H9 (cell line): Measurements from ENCODE around the gene SLC31A2. TPM values are rescaled to one million over a fixed set of nuclear protein-coding genes. Genes with fewer than 3 reads are reported as not detected.

Source experiments
- DNase-seq: peaks from one replicate; pipeline ENCODE4 v3.0.0-alpha.2; 2017
- H2AFZ ChIP-seq: one replicate; pipeline ENCODE4 v1.6.1; 2013; ENCODE audit warnings: mild to moderate bottlenecking, low read length, control low read depth, moderate library complexity
- H2AK5ac ChIP-seq: 2 replicates; pipeline ENCODE4 v1.6.1; 2013; ENCODE audit warnings: low read length, control low read depth, mixed read lengths; ENCODE audit not compliant: insufficient read length
- H2BK120ac ChIP-seq: one replicate; pipeline ENCODE4 v1.6.1; 2013; ENCODE audit warnings: low read depth, mild to moderate bottlenecking, low read length, control low read depth, inconsistent platforms; ENCODE audit not compliant: poor library complexity, severe bottlenecking
- H2BK12ac ChIP-seq: 2 replicates; pipeline ENCODE4 v1.6.1; 2013; ENCODE audit warnings: low read length, control low read depth, mixed read lengths, low read depth; ENCODE audit not compliant: insufficient read length
- H2BK15ac ChIP-seq: 2 replicates; pipeline ENCODE4 v1.6.1; 2013; ENCODE audit warnings: low read depth, low read length, control low read depth
- H2BK20ac ChIP-seq: one replicate; pipeline ENCODE4 v1.6.1; 2013; ENCODE audit warnings: low read depth, mild to moderate bottlenecking, low read length, control low read depth, inconsistent platforms; ENCODE audit not compliant: poor library complexity, severe bottlenecking
- H2BK5ac ChIP-seq: 2 replicates; pipeline ENCODE4 v1.6.1; 2013; ENCODE audit warnings: low read length, control low read depth, mixed read lengths; ENCODE audit not compliant: insufficient read length
- H3K14ac ChIP-seq: 2 replicates; pipeline ENCODE4 v1.6.1; 2013; ENCODE audit warnings: low read length, control low read depth; ENCODE audit not compliant: insufficient read depth
- H3K18ac ChIP-seq: 2 replicates; pipeline ENCODE4 v1.6.1; 2013; ENCODE audit warnings: low read depth, mild to moderate bottlenecking, mixed read lengths, low read length, control low read depth; ENCODE audit not compliant: insufficient read length
- H3K23ac ChIP-seq: 2 replicates; pipeline ENCODE4 v1.6.1; 2013; ENCODE audit warnings: low read length, control low read depth, mixed read lengths, low read depth; ENCODE audit not compliant: insufficient read length
- H3K23me2 ChIP-seq: 2 replicates; pipeline ENCODE4 v1.6.1; 2013; ENCODE audit warnings: low read depth, mild to moderate bottlenecking, mixed read lengths, low read length, control low read depth; ENCODE audit not compliant: insufficient read length, poor library complexity, severe bottlenecking
- H3K27ac ChIP-seq: 2 replicates; pipeline ENCODE4 v1.5.1; 2013; ENCODE audit warnings: low read length, control low read depth, mixed read lengths, low read depth; ENCODE audit not compliant: insufficient read length
- H3K27me3 ChIP-seq: 2 replicates; pipeline ENCODE4 v1.6.1; 2013; ENCODE audit warnings: low read length, control low read depth, inconsistent platforms; ENCODE audit not compliant: insufficient read depth
- H3K4ac ChIP-seq: 2 replicates; pipeline ENCODE4 v1.6.1; 2013; ENCODE audit warnings: low read depth, mild to moderate bottlenecking, control low read depth, inconsistent platforms, low read length, moderate library complexity
- H3K4me1 ChIP-seq: 2 replicates; pipeline ENCODE4 v1.6.1; 2013; ENCODE audit warnings: low read length, control low read depth, inconsistent platforms; ENCODE audit not compliant: insufficient read depth
- H3K4me2 ChIP-seq: 2 replicates; pipeline ENCODE4 v1.6.1; 2013; ENCODE audit warnings: low read length, control low read depth, mixed read lengths; ENCODE audit not compliant: insufficient read length, insufficient read depth
- H3K56ac ChIP-seq: 2 replicates; pipeline ENCODE4 v1.6.1; 2013; ENCODE audit warnings: low read depth, mild to moderate bottlenecking, mixed read lengths, low read length, control low read depth; ENCODE audit not compliant: insufficient read length
- H3K79me1 ChIP-seq: 2 replicates; pipeline ENCODE4 v1.6.1; 2013; ENCODE audit warnings: low read depth, mild to moderate bottlenecking, moderate library complexity, low read length, control low read depth, inconsistent platforms; ENCODE audit not compliant: insufficient read depth, poor library complexity, severe bottlenecking
- H3K79me2 ChIP-seq: 2 replicates; pipeline ENCODE4 v1.6.1; 2013; ENCODE audit warnings: low read length, control low read depth, inconsistent platforms; ENCODE audit not compliant: insufficient read depth
- H3K9ac ChIP-seq: 2 replicates; pipeline ENCODE4 v1.6.1; 2013; ENCODE audit warnings: low read length, control low read depth, mixed read lengths; ENCODE audit not compliant: insufficient read length; ENCODE audit errors: extremely low read depth
- H3K9me3 ChIP-seq: one replicate; pipeline ENCODE4 v1.6.1; 2013; ENCODE audit warnings: low read depth, low read length, inconsistent platforms; ENCODE audit not compliant: control insufficient read depth
- H3T11ph ChIP-seq: one replicate; pipeline ENCODE4 v1.6.1; 2013; ENCODE audit warnings: mild to moderate bottlenecking, low read length, control low read depth, inconsistent platforms
- H4K20me1 ChIP-seq: one replicate; pipeline ENCODE4 v1.6.1; 2013; ENCODE audit not compliant: control insufficient read depth, insufficient read length, insufficient read depth
- H4K5ac ChIP-seq: 2 replicates; pipeline ENCODE4 v1.6.1; 2013; ENCODE audit warnings: low read depth, mild to moderate bottlenecking, mixed read lengths, low read length, control low read depth; ENCODE audit not compliant: insufficient read length
- H4K8ac ChIP-seq: replicated peaks from 2 replicates; pipeline ENCODE4 v1.6.1; 2013; ENCODE audit warnings: low read length, control low read depth, mixed read lengths, low read depth; ENCODE audit not compliant: insufficient read length
- H4K91ac ChIP-seq: 2 replicates; pipeline ENCODE4 v1.6.1; 2013; ENCODE audit warnings: low read depth, mild to moderate bottlenecking, moderate library complexity, mixed read lengths, low read length, control low read depth; ENCODE audit not compliant: insufficient read length
- H3K27ac Mint-ChIP-seq, 3 experiments: 2 replicates in 2 of 3; 3 replicates in 1 of 3; pipeline ENCODE4 v1.8.0; 2020 to 2021; ENCODE audit warnings: mixed read lengths in 3 of 3, mild to moderate bottlenecking in 1 of 3, moderate library complexity in 1 of 3
- H3K27me3 Mint-ChIP-seq: 2 replicates; pipeline ENCODE4 v1.8.0; 2021; ENCODE audit warnings: low read depth, mild to moderate bottlenecking, moderate library complexity, mixed read lengths
- H3K36me3 Mint-ChIP-seq, 3 experiments: 2 replicates in 2 of 3; 3 replicates in 1 of 3; pipeline ENCODE4 v1.8.0; 2020 to 2021; ENCODE audit warnings: low read depth in 3 of 3, mixed read lengths in 3 of 3; ENCODE audit not compliant: insufficient read depth in 1 of 3
- H3K4me1 Mint-ChIP-seq, 2 experiments: 2 replicates each; pipeline ENCODE4 v1.8.0; 2020; ENCODE audit warnings: mixed read lengths in 2 of 2
- H3K4me3 Mint-ChIP-seq, 2 experiments: 2 replicates in 1 of 2; 3 replicates in 1 of 2; pipeline ENCODE4 v1.8.0; 2020 to 2021; ENCODE audit warnings: mild to moderate bottlenecking in 2 of 2, mixed read lengths in 2 of 2, moderate library complexity in 1 of 2
- H3K9me3 Mint-ChIP-seq, 2 experiments: 2 replicates in 1 of 2; 3 replicates in 1 of 2; pipeline ENCODE4 v1.8.0; 2020; ENCODE audit warnings: mild to moderate bottlenecking in 2 of 2, mixed read lengths in 2 of 2, moderate library complexity in 1 of 2
- CTCF ChIP-seq: fragments of 200-600 bp; sonication (generic); conservative IDR thresholded peaks from 3 replicates; pipeline ENCODE4 v1.8.0; 2021; ENCODE audit warnings: antibody characterized with exemption, mild to moderate bottlenecking
- WGBS: extraction: QIAGEN DNeasy Blood & Tissue Kit; methylation state at CpG from one replicate; pipeline ENCODE4 v1.1.7; 2013; ENCODE audit warnings: missing lambda C conversion rate, low lambda C conversion rate, mixed read lengths; ENCODE audit not compliant: insufficient read length; ENCODE audit errors: extremely low coverage; 5-methylcytosine and 5-hydroxymethylcytosine counted together
- total RNA-seq: library from RNA; stranded (reverse); gene quantifications from 2 replicates; pipeline ENCODE4 v1.2.1, GENCODE V29; 2021

Gene SLC31A2
- total RNA-seq, 1 experiment from 2014 or later: 1.0 TPM

- Histone ChIP-seq H3K79me2 (no peaks in the 10 kb centered on the region), H3K18ac (no peak overlapping the region), H3K23me2 (no peaks in the 10 kb centered on the region), H3T11ph (no peak overlapping the region), H3K9me3 (no peaks in the 10 kb centered on the region), H3K4ac (no peak overlapping the region), H2AK5ac (no peak overlapping the region), H3K9ac (no peak overlapping the region), H4K5ac (no peak overlapping the region), H4K91ac (no peak overlapping the region), H3K79me1 (no peaks in the 10 kb centered on the region), H2AFZ (no peak overlapping the region), H3K23ac (no peak overlapping the region), H3K27me3 (no peaks in the 10 kb centered on the region), H3K14ac (no peak overlapping the region), H2BK12ac (no peak overlapping the region), H2BK5ac (no peak overlapping the region), H2BK20ac (no peak overlapping the region), H3K4me1 (no peaks in the 10 kb centered on the region), H3K56ac (no peak overlapping the region), H3K4me2 (no peak overlapping the region), H2BK120ac (no peak overlapping the region), H3K27ac (no peak overlapping the region), H2BK15ac (peak overlapping the region; percentile 68; the same call in 1 of the 2 replicates), H4K8ac (no peak overlapping the region), H4K20me1 (no peaks in the 10 kb centered on the region)
- TF ChIP-seq CTCF: no peak
- DNase-seq: no peak
- no peak overlapping the region for H3K4me3 Mint-ChIP-seq
- no peaks in the 10 kb centered on the region for H3K4me1 Mint-ChIP-seq
- no peaks in the 10 kb centered on the region for H3K9me3 Mint-ChIP-seq
- no CpG with 5 or more reads among the region's 2 CpGs for whole genome bisulfite sequencing
- H3K27ac Mint-ChIP-seq: no peak overlapping the region
- H3K36me3 Mint-ChIP-seq: peaks cover 2 to 41% (median 12%) of the 10 kb centered on the region in 3 experiments; a peak in 5 of 7 replicates
- H3K27me3 Mint-ChIP-seq: no peaks in the 10 kb centered on the region
These were observed 41.6 kb downstream of the SLC31A2 start for GRCh38 chr9:113192455-113192854.
